NT2/D1 (cell line): ENCODE measurements around the gene RANBP10.

ENCODE experiments used
- DNase-seq: peaks from one replicate; pipeline ENCODE4 v3.0.0-alpha.2; 2011; ENCODE audit warnings: low read depth, low spot score
- H3K27me3 ChIP-seq: 2 replicates; pipeline ENCODE4 v1.6.0; 2011; ENCODE audit warnings: mild to moderate bottlenecking; ENCODE audit not compliant: insufficient read length, insufficient read depth
- H3K36me3 ChIP-seq: 2 replicates; pipeline ENCODE4 v1.6.1; 2011; ENCODE audit warnings: mild to moderate bottlenecking, low read length, mixed read lengths; ENCODE audit not compliant: insufficient read depth, insufficient read length
- H3K4me1 ChIP-seq: 2 replicates; pipeline ENCODE4 v1.5.1; 2011; ENCODE audit not compliant: insufficient read depth, insufficient read length
- H3K4me3 ChIP-seq: 2 replicates; pipeline ENCODE4 v1.5.1; 2011; ENCODE audit warnings: low read depth; ENCODE audit not compliant: insufficient read length
- H3K9ac ChIP-seq: 2 replicates; pipeline ENCODE4 v1.6.0; 2011; ENCODE audit warnings: low read depth; ENCODE audit not compliant: insufficient read length
- H3K9me3 ChIP-seq: 2 replicates; pipeline ENCODE4 v1.5.1; 2011; ENCODE audit warnings: mild to moderate bottlenecking, low read length; ENCODE audit not compliant: insufficient read depth
- SUZ12 ChIP-seq: IDR thresholded peaks from 2 replicates; pipeline ENCODE4 v1.6.1; 2011; ENCODE audit not compliant: insufficient read length, insufficient read depth; ENCODE audit errors: extremely low read depth
- YY1 ChIP-seq: IDR thresholded peaks from 2 replicates; pipeline ENCODE4 v1.6.1; 2011; ENCODE audit not compliant: insufficient read length, insufficient read depth
- ZNF274 ChIP-seq: IDR thresholded peaks from 2 replicates; pipeline ENCODE4 v1.6.1; 2011; ENCODE audit warnings: mild to moderate bottlenecking, low read depth, low read length

Gene RANBP10

DNA sequence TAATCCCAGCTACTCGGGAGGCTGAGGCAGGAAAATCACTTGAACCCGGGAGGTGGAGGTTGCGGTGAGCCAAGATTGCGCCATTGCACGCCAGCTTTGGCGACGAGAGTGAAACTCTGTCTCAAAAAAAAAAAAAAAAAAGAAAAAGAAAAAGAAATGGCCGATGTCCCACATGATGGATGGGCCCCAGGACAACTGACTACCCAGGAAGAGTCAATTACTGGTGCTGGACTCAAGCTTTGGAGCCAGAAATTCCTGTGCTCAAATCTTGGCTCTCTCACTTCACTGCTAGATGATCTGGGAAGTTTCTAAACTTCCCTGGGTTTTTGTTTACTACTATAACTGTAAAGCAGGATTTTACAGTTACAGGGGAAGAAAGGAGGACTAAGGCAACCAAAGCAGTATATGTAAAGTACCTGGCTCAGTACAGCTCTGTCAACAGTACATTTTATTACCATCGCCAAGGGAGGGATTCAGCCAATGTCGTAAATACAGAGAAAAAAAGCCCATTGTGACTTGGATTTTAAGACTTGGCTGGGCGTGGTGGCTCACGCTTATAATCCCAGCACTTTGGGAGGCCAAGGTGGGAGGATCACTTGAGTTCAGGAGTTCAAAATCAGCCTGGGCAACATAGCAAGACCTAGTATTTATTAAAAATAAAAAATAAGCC lies 127.9 kb downstream of the RANBP10 start:
- TF ChIP-seq SUZ12 (no peak), ZNF274 (no peak), YY1 (no peak)
- Histone ChIP-seq H3K9ac (no peak overlapping the region), H3K27me3 (no peaks in the 10 kb centered on the region), H3K4me3 (no peak overlapping the region), H3K4me1 (peaks cover 3% of the 10 kb centered on the region), H3K9me3 (no peaks in the 10 kb centered on the region), H3K36me3 (peaks cover 34% of the 10 kb centered on the region)
- DNase-seq: no peak

DNA sequence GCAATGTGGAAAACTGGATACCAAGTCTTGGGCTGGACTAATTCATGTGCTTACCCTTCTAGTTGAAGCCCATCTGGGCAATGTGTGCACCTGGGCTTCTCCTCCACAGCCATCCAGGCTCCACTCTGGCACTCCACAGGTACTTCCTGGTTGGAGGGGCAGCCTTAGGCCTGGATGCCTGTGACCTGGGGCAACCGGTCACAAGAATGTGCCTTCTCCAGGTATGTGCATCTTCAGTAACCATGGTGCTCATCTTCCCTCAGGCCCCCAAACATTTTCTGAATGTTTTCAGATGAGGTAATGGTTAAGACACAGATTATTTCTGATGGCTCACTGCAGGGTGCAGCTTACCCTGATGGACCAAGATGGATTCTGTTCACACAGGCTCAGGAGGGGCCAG lies 128.6 kb downstream of the RANBP10 start:
- H3K9ac ChIP-seq: no peak overlapping the region
- no peaks in the 10 kb centered on the region for H3K9me3 ChIP-seq
- H3K36me3 ChIP-seq: peaks cover 27% of the 10 kb centered on the region
- H3K4me3 ChIP-seq: no peak overlapping the region
- TF ChIP-seq SUZ12 (no peak), YY1 (no peak), ZNF274 (no peak)
- peak; percentile 83 for DNase-seq
- H3K27me3 ChIP-seq: no peaks in the 10 kb centered on the region
- H3K4me1 ChIP-seq: peaks cover 3% of the 10 kb centered on the region

DNA sequence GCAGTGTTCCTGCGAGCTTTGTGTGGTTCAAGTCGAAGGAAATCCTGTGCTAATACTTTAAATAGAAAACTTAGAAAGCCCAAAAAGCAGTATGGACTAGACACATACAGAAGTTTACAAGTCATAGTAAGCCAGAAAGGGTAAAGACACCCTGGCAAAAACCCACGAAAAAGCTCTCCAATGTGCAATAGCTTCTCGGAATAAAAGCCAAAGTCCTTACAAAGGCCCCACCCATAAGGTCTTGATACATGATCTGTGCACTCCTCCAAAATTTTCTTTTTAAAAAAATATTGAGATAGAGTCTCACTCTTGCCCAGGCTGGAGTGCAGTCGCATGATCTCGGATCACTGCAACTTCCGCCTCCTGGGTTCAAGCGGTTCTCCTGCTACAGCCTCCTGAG lies 129.4 kb downstream of the RANBP10 start:
- no peak for DNase-seq
- Histone ChIP-seq H3K36me3 (peaks cover 29% of the 10 kb centered on the region), H3K4me3 (no peak overlapping the region), H3K27me3 (no peaks in the 10 kb centered on the region), H3K4me1 (peaks cover 3% of the 10 kb centered on the region), H3K9ac (no peak overlapping the region), H3K9me3 (no peaks in the 10 kb centered on the region)
- TF ChIP-seq SUZ12 (no peak), YY1 (no peak), ZNF274 (no peak)

DNA sequence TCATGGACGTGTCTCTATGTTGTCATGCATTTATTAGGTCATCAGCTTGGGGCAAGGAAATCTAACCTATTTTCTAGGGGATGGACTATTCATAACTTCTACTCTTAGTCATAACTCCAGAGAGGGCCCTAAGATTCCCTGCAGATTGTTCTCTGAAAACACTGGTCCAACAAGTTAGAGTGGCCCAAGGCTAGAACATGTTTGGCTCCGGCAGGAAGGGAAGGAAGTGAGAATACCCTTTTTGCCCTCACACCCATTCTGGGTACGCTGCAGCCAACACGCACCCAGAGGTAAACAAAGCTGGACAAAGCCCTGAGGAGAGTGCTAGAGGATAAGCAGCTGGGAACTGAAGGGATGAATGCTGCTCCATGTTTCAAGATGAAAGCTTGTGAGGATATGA lies 129.8 kb downstream of the RANBP10 start:
- Histone ChIP-seq H3K4me3 (no peak overlapping the region), H3K9me3 (no peaks in the 10 kb centered on the region), H3K27me3 (no peaks in the 10 kb centered on the region), H3K9ac (no peak overlapping the region), H3K4me1 (peaks cover 3% of the 10 kb centered on the region), H3K36me3 (peaks cover 27% of the 10 kb centered on the region)
- TF ChIP-seq SUZ12 (no peak), YY1 (no peak), ZNF274 (no peak)
- DNase-seq: no peak

DNA sequence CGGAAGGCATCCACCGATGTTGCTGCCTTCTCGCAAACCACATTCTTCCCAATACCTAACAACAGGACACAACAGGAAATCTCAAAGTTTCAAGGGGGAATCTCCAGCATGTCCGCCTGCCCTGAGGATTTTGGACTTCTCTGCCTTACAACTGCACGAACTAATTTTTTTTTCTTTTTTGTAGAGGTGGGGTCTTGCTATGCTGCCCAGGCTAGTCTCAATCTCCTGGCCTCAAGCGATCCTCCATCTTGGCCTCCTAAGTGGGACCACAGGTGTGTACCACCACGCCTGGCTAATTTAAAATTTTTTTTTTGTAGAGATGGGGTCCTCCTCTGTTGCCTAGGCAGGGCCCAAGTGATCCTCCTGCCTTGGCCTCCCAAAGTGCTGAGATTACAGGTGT lies 130.4 kb downstream of the RANBP10 start:
- Histone ChIP-seq H3K4me1 (peaks cover 3% of the 10 kb centered on the region), H3K9me3 (no peaks in the 10 kb centered on the region), H3K9ac (no peak overlapping the region), H3K36me3 (peaks cover 25% of the 10 kb centered on the region), H3K27me3 (no peaks in the 10 kb centered on the region), H3K4me3 (no peak overlapping the region)
- DNase-seq: no peak
- TF ChIP-seq SUZ12 (no peak), ZNF274 (no peak), YY1 (no peak)

DNA sequence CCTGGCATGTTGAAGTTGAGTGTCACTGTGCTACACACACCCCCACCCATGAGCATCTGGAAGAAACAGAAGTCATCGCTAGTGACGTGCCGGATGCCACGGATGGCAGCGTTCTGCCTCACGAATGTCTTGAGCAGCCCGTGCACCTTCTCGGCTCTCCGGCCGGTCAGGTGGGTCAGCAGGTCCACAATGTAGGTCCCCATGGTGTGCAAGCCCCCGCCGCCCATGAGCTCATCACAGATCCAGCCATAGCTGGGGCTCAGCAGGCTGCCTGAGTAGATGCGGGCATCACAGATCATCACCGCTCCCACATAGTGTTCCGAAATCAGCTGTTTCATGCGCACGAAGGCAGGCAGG lies 130.8 kb downstream of the RANBP10 start:
- Histone ChIP-seq H3K36me3 (peaks cover 22% of the 10 kb centered on the region), H3K4me1 (peaks cover 3% of the 10 kb centered on the region), H3K9me3 (no peaks in the 10 kb centered on the region), H3K9ac (no peak overlapping the region), H3K4me3 (no peak overlapping the region), H3K27me3 (no peaks in the 10 kb centered on the region)
- TF ChIP-seq YY1 (no peak), ZNF274 (no peak), SUZ12 (no peak)
- DNase-seq: no peak

DNA sequence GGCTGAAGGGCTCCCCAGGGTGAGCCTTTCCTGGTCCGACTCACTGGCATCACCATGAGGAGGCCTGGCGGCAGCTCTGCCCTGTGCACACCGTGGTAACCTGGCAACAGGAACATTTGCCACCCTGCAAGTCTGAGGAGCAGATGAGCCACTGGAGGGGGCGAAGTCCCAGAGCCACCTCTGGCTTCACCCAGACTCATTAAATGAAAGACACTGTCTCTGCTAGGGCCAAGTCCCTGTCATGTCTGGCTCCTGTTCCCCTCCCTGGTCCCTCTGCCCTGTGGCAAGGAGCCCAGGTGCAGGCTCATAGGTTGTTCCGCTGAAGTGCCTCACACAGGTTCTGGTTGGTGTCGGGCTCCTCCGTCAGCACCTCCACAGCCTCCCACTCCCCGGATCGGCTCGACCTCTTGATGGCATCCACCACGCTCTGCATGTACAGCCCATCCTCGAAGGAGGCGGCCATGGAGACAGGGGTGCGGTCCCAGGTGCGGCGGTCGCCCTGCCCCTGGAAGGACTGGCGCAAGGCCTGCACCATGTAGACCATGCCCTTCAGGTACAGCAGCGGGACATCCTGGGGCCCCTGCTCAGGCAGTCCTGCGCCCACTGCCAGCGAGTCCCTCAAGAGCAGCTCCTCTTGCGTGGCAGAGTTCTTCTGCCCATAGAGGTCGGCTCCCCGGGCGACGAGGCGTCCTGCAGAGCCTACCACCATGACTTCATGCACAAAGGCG lies 131.3 kb downstream of the RANBP10 start:
- peaks cover 3% of the 10 kb centered on the region for H3K4me1 ChIP-seq
- H3K9me3 ChIP-seq: no peaks in the 10 kb centered on the region
- H3K36me3 ChIP-seq: peaks cover 18% of the 10 kb centered on the region
- H3K4me3 ChIP-seq: no peak overlapping the region
- no peak overlapping the region for H3K9ac ChIP-seq
- DNase-seq: no peak
- no peak for TF ChIP-seq YY1
- TF ChIP-seq ZNF274: no peak
- no peak for TF ChIP-seq SUZ12
- no peaks in the 10 kb centered on the region for H3K27me3 ChIP-seq
